Upper lobe of left lung (tissue), 4 donors: Measurements from ENCODE around the gene PLXNA3.

Experiments used
- EP300 ChIP-seq, 4 donors: sonication (generic); formaldehyde crosslinking; IDR thresholded peaks; one replicate each; pipeline ENCODE4 v1.5.1; 2017; ENCODE audit warnings: antibody characterized with exemption in 4 of 4, control low read depth in 2 of 4
- POLR2A ChIP-seq, 4 donors: fragments of 450-650 bp; IDR thresholded peaks; one replicate each; pipeline ENCODE4 v1.5.1; 2016 to 2017; ENCODE audit warnings: antibody characterized with exemption in 4 of 4, mild to moderate bottlenecking in 2 of 4
- POLR2AphosphoS5 ChIP-seq, 2 donors: sonication (generic); formaldehyde crosslinking; IDR thresholded peaks; one replicate each; pipeline ENCODE4 v1.5.1; 2017; ENCODE audit warnings: antibody characterized with exemption in 2 of 2
- TF ChIP-seq, protein P1 (sequence below), 6 experiments: fragments of 450-650 bp in 4 of 6; fragments of 200-600 bp in 2 of 6; sonication (generic) in 2 of 6; IDR thresholded peaks; one replicate each; pipeline ENCODE4 v1.5.1; 2016 to 2019; ENCODE audit warnings: antibody characterized with exemption in 6 of 6

GRCh38 chrX:154430479-154430878, 27.6 kb upstream of the PLXNA3 start:
- TF ChIP-seq, protein P1, sequence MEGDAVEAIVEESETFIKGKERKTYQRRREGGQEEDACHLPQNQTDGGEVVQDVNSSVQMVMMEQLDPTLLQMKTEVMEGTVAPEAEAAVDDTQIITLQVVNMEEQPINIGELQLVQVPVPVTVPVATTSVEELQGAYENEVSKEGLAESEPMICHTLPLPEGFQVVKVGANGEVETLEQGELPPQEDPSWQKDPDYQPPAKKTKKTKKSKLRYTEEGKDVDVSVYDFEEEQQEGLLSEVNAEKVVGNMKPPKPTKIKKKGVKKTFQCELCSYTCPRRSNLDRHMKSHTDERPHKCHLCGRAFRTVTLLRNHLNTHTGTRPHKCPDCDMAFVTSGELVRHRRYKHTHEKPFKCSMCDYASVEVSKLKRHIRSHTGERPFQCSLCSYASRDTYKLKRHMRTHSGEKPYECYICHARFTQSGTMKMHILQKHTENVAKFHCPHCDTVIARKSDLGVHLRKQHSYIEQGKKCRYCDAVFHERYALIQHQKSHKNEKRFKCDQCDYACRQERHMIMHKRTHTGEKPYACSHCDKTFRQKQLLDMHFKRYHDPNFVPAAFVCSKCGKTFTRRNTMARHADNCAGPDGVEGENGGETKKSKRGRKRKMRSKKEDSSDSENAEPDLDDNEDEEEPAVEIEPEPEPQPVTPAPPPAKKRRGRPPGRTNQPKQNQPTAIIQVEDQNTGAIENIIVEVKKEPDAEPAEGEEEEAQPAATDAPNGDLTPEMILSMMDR (IDR thresholded peaks at IDR 0.05): no peak
- no peak for TF ChIP-seq POLR2A (IDR thresholded peaks at IDR 0.05)
- TF ChIP-seq EP300 (IDR thresholded peaks at IDR 0.05): no peak
- no peak for TF ChIP-seq POLR2AphosphoS5 (IDR thresholded peaks at IDR 0.05)
